GM19043 (cell line): Measurements from ENCODE around the gene BPIFB6.

Experiments used
- ATAC-seq: cut with Tn5 transposase; IDR thresholded peaks from one replicate; pipeline ENCODE4 v1.9.1; 2021; ENCODE audit warnings: low read depth; ENCODE audit not compliant: unreplicated experiment

BPIFB6 gene

DNA sequence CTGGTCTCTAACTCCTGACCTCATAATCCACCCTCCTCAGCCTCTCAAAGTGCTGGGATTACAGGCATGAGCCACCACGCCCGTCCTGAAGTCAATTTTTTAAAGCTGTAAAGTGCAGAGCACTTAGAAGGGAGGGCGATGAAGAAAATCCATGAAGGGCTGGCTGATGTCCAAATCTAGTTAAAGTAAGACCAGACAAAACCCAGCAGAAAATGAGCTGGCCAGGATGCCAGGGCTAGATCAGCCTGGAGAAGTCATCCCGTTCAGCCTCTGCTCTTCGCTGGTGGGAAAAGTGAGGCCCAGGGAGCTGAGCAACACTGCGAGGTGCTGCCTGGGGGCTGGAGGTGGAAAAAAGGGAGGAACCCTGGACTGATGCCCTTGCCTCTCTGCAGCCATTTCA lies 51.1 kb downstream of the BPIFB6 start:
- ATAC-seq = no peak

DNA sequence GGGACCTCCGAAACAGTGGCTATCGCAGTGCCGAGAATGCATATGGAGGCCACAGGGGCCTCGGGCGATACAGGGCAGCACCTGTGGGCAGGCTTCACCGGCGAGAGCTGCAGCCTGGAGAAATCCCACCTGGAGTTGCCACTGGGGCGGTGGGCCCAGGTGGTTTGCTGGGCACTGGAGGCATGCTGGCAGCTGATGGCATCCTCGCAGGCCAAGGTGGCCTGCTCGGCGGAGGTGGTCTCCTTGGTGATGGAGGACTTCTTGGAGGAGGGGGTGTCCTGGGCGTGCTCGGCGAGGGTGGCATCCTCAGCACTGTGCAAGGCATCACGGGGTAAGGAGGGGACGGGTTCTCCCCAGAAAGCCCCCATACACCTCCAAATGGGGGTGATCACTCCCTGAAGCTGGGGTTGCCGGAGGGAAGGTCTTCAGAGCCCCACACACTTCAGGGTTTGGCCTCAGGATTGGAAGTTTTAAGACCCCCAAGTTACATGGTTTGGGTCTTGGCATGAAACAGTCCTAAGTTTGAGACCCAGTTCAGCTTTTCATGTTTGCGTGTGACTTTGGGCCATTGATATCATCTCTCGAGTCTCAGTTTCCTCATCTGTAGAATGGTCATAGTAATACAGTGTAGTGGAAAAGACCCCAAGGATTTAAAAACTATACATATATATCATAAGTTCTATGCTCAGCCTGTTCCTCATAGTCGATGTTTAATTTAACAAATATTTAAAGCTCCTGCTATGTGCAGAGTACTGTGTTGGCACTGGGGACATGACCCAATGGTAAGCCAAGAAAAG lies 52.3 kb downstream of the BPIFB6 start:
- no peak for ATAC-seq

DNA sequence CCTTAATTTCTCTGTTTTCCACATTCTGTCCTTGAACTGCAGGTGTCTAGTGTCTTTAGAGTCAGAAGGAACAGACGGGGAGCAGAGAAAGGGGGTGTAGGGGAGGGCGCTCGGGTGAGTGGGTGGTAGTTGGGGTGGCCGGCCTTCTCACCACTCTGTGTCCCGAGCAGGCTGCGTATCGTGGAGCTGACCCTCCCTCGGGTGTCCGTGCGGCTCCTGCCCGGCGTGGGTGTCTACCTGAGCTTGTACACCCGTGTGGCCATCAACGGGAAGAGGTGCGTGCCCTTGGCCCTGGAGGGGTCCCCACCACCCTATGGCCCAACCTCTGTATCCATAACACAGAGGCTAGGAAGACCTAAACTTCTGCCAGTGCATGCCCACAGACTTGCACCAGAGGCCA lies 53.3 kb downstream of the BPIFB6 start:
- ATAC-seq = no peak

DNA sequence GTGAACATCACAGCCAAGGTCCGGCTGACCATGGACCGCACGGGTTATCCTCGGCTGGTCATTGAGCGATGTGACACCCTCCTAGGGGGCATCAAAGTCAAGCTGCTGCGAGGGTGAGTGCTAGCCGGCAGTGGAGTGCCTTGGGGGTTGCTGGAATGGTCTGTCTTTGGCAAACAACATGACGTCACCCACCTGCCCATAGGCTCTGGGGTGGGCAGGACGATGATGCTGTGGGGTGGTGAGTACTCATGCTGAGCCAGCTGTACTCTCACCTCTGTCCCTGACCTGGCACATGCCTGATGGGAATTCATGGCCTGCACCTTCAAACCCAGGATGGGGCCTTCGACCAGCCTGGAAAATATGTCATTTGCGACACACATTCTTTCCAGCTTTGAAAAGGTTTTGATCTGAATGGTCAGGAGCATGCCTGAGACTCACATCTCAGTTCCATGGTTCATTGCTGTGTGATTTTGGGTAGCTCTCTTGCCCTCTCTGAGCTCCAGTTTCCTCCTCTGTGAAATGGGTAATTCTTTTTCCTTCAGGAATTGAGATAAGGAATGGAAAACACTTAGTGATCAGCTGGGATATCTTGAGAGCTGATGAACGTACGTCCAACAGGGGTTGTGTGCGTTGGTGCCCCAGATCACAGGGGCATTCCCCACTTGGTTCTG lies 54.7 kb downstream of the BPIFB6 start:
- ATAC-seq = no peak

DNA sequence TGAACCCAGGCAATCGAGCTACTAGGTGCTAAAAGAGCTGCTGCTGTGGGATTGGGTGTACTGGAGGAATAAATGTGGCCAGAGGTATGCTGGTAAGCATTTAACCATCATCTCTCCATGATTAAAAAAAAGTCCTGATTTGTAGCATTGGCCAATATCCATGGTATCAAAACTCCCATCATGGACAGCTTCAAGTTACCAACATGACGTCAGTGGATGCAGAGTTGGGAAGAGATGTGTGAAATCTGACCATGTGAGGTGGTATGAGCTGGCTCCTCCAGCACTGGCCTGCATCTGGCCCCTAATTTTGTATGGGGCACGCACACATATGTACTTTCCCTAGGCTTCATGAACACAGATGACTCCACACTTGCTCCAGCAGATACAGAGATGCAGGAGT lies 59.7 kb downstream of the BPIFB6 start:
- ATAC-seq = no peak

DNA sequence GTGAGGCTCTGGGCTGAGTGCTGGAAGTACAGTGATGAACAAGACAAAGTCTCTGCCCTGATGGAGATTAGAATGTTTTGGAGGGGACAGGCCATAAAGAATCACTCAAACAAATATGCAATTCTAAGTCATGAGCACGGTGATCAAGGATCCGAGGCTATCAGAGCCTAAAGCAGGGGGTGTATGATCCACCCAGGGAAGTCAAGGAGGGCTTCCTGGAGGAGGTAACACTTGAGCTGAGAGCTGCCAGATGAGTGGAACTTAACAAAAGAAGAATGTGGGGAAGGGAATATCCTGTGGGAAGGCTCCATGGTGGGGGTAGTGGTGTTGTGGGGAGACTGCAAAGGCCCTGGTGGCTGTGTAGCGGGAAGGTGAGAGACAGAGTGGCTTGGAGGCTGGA lies 60.2 kb downstream of the BPIFB6 start:
- ATAC-seq = no peak

DNA sequence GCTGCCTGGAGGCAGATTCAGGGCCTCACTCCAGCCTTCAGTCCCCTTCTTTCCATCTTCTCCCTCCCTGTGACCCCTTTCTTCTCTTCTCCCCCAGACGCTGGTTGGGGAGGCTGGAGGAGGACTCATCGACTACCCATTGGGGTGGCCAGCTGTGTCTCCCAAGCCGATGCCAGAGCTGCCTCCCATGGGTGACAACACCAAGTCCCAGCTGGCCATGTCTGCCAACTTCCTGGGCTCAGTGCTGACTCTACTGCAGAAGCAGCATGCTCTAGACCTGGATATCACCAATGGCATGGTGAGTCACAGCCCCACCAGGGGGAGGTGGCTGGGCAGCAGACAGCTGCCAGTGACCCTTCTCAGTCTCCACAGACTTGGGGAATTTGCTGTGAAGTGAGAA lies 60.9 kb downstream of the BPIFB6 start:
- ATAC-seq = no peak

DNA sequence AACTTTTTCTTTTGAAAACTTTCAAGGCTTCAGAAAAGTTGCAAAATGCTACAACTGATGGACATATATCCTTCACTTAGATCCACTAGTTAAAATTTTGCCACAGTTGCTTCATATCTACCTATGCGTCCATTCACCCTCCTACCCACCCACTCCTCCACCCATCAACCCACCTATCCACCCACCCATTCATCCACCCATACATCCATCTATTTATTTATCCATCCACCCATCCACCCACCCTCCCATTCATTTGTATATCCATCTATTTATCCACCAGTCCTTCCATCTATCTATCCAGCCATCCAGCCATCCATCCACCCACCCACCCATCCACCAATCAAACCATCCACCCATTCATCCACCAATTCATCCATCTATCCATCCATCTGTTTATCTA lies 61.6 kb downstream of the BPIFB6 start:
- no peak for ATAC-seq

DNA sequence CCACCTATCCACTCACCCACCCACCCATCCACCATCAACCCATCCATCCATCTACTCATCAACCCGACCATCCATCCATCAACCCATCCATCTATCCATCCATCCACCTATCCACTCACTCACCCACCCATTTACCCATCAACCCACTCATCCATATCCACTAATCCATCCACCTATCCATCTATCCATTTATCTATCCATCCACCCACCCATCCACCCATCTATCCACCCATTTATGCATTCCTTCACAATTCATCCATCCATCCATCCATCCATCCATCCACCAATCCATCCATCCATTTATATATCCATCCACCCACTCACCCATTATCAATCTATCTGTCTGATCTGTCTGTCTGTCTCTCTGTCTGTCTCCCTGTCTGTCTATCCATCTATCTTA lies 62.1 kb downstream of the BPIFB6 start:
- no peak for ATAC-seq
